Glomerular visceral epithelial cell (primary cell): Measurements from ENCODE around the gene LRRIQ1.
A peak's percentile ranks its signal among the peaks of the same experiment; 100 is the strongest.

Source experiments
- DNase-seq: peaks from one replicate; pipeline ENCODE4 v3.0.0-alpha.2; 2016; ENCODE audit errors: extremely low spot score

The LRRIQ1 gene

DNA sequence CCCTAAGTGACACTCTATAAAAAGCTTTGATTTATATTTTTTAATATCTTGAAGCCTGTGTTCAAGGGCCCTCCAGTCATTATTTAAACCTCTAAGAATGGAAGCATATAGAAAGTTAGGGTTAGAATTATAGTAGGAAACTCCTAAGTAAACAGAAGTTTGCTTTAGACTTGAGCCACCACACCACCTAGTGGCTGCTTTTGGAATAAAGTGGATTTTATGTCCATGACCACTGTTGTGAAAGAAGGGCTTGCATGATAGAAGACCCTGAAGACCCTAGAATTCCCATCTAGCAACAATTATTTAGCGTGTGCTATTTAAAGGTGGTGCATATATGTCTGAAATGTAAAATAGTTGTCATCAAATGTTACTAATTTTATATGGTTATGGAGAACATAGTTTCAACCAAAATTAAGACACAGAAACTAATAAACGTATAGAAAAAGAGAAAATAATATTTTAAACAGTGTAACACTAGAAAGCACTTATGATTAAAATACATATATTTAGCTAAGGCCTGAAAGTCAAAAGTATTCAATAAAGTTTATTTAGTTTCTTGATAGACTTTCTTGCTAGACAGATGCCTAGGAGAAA is 21.3 kb downstream of the LRRIQ1 start:
- peak; percentile 45 for DNase-seq

GRCh38 chr12:85058339-85058738 is 22.2 kb downstream of the LRRIQ1 start:
- DNase-seq: no peak

- no peak for DNase-seq
Observed at GRCh38 chr12:85059594-85059993, 23.4 kb downstream of the LRRIQ1 start.

DNA sequence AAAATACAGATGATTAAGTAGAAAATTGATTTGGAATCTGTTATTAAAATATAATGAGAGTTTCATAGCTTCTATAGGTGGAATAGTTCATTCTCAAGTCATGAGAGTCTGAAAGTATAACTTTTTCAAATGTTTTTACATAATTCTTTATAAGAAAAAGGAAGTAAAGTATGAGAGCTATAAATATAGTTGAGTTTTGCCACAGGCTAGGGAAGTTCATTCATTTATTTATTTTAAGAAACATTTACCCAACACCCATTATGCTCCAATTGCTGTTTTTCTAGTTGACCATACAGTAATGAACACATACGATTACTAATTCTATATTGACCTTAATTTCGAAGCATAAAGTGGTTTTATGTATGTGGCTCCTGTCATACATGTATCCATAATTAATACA is 24.8 kb downstream of the LRRIQ1 start:
- DNase-seq: no peak

GRCh38 chr12:85065837-85066482 is 29.8 kb downstream of the LRRIQ1 start:
- no peak for DNase-seq

DNA sequence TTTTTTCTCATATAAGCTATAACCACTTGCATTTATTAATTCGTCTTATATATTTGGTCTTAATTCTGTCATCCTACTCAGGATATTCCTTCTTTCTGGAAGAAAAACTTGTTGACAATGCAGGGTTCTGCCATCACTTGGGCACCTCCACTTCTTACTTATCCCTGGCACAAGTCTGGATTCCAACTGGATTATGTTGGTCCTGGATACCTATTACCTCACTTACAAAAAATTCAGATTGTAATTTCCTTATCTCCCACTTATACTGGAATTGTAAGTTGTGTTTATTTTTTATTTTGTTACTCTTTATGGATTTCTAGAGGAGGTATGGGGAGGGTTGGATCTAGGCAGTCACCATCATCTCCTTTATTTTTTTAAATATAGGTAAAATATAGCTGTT is 36.7 kb downstream of the LRRIQ1 start:
- no peak for DNase-seq

DNA sequence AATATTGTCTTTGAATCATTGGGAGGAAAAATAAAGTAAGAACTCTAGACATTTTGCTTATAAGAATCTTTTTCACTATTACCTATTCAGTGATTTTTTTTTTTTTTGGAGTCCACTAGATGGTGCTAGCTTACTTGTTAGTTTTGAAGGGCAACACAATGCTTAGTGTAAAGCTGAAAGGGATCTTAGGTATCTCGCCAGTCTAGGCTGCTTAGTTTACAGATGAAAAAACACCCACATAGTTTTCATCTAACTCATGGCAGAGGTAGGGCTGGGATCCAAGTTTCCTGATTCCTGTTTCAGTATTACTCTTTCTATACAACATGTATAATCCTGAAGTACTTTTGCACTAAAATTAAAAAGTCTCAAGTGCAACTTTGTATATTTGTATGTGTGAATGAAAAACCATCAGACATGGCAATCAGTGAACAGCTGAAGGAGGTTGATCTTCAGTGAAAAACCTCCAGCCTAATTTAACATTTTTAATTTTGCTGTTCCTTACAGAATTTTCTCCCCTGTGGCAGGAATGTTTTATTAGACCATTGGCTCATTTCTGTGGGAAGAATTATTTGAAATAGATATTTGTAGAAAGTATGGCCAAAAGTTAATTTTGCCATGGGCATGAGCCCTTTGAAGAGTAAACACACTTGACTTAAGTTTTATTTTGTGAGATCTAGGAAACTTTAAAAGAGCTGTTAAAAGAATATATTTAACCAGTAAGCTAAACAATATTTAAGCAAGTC is 40.7 kb downstream of the LRRIQ1 start:
- peak; percentile 80 for DNase-seq

- no peak for DNase-seq
Observed at GRCh38 chr12:85085066-85085465, 48.9 kb downstream of the LRRIQ1 start.

- DNase-seq: no peak
Observed at GRCh38 chr12:85089792-85090191, 53.6 kb downstream of the LRRIQ1 start.

- no peak for DNase-seq
Observed at GRCh38 chr12:85092814-85093370, 56.7 kb downstream of the LRRIQ1 start.

- DNase-seq: no peak
Observed at GRCh38 chr12:85095501-85095900, 59.4 kb downstream of the LRRIQ1 start.

- no peak for DNase-seq
Observed at GRCh38 chr12:85130646-85131045, 94.5 kb downstream of the LRRIQ1 start.

- no peak for DNase-seq
Observed at GRCh38 chr12:85138833-85139232, 102.7 kb downstream of the LRRIQ1 start.

DNA sequence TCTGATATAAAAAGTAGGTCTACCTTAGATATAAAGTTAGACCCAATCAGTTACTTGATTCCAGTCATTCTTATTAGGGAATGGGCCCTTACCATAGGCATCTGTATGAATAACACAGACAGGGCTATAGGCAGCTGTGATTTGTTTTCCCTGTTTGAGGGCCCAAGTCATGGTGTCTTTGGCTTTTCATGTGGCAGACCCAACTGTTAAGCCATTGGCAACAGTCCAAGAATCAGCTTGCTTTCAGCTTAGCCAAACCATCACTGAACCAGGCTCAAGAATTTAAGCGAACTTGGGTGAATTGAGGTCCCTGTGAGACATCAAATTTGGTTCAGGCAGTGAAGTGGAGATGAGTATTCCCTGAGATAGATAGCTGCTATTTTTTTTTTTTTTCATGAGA is 111.2 kb downstream of the LRRIQ1 start:
- no peak for DNase-seq

DNA sequence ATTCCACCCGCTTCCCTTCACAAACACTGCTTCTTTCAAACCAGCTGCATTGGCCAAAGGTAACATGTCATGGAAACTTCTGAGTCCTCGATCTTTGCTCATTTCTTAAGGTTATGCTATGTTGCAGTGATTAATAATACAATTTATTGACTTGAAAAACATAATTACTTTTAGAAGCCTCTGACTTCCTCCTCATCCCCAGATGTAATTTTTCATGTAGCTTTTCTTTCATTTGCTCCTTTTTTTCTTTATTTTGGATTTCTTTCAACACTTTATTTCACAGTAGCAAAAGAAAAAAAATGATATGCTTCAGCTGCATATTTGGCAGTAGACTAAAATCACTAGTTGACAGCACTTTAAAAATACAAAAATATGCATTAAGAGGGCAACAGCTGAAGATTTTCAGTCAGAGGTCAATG is 116.2 kb downstream of the LRRIQ1 start:
- DNase-seq: no peak

GRCh38 chr12:85155791-85156190 is 119.6 kb downstream of the LRRIQ1 start:
- DNase-seq: peak; percentile 39

DNA sequence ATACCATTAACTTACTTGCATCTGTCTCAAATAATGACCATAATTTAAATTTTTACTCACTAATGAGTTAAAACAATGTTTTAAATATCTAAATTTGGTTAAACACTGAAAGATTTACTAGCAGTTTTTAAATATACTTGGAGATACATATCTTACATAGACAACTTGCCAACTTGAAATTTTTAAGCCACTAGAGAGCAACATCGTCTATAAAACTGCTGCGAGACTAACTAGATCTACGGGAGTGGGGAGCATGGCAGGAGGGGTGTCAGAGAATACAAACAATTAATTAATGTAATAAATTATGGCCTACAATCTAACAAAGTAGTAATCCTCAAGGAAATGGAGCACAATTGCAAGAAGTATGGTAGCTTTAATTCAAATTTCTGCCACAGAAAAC is 120.4 kb downstream of the LRRIQ1 start:
- DNase-seq: no peak

DNA sequence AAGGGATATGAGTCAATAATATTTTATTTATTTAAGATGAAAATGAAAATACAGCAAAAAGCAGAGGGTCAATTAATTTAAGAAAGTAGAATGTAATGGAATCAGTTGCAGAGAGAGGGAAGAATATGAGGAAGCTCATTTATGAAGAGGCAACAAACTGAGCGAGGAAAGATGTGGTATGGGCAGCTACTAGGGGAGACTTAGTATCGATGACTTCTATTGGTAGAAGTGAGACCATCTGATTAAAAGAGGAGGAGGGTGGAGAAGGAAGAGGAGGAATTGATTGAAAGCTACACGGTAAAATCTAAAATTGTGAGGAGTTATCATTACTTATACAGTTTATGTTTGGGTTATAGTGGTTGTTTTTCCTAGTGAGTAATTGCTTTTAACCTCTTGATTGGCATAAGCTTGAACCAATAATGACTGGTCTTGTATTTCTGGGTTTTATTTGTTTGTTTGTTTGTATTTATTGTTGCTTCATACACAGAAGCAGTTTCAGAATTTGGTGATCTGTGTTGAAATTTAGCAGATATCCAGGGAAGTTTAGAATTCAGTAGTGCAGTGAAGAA is 121.0 kb downstream of the LRRIQ1 start:
- DNase-seq: no peak

DNA sequence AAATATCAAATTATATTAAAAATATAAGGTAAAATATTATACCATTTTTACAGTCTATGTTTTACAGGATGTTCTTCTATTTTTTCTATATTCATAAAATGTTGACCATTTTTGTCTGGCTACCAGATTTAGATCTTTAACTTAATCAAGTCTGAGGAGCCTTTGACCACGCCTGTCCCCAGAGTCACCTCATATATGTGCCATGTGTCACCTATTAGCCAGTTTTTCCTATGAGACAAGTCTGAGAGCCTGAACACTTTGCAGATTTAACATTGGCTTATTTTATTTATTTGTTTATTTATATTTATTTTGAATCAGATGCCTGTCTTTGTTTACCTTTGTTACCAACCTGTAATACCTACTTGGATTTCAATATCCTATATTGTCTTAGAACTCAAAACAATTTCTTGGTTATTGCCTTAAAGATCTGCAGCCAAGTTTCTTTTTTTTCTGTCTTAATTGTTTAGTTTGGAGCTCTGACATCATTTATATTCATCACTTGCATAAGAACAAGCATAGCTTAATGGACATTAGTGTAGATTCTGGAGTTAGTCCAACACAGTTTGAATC is 127.7 kb downstream of the LRRIQ1 start:
- DNase-seq: no peak

- peak; percentile 42 for DNase-seq
Observed at GRCh38 chr12:85179680-85180270, 143.6 kb downstream of the LRRIQ1 start.

- DNase-seq: peak; percentile 28
Observed at GRCh38 chr12:85182699-85183098, 146.5 kb downstream of the LRRIQ1 start.

- DNase-seq: no peak
Observed at GRCh38 chr12:85183855-85184254, 147.7 kb downstream of the LRRIQ1 start.
